PC-9 (cell line): ENCODE measurements around the gene LPCAT1.

ENCODE experiments used
- EZH2 ChIP-seq: fragments of 200-600 bp; sonication (generic); IDR thresholded peaks from 2 replicates; pipeline ENCODE4 v1.8.0; 2017; ENCODE audit warnings: antibody characterized with exemption, low read depth
- TF ChIP-seq, protein P1 (sequence below): fragments of 200-600 bp; sonication (generic); conservative IDR thresholded peaks from 2 replicates; pipeline ENCODE4 v1.6.1; 2017; ENCODE audit warnings: mixed run types, antibody characterized with exemption, mild to moderate bottlenecking, moderate library complexity

- TF ChIP-seq, protein P1, sequence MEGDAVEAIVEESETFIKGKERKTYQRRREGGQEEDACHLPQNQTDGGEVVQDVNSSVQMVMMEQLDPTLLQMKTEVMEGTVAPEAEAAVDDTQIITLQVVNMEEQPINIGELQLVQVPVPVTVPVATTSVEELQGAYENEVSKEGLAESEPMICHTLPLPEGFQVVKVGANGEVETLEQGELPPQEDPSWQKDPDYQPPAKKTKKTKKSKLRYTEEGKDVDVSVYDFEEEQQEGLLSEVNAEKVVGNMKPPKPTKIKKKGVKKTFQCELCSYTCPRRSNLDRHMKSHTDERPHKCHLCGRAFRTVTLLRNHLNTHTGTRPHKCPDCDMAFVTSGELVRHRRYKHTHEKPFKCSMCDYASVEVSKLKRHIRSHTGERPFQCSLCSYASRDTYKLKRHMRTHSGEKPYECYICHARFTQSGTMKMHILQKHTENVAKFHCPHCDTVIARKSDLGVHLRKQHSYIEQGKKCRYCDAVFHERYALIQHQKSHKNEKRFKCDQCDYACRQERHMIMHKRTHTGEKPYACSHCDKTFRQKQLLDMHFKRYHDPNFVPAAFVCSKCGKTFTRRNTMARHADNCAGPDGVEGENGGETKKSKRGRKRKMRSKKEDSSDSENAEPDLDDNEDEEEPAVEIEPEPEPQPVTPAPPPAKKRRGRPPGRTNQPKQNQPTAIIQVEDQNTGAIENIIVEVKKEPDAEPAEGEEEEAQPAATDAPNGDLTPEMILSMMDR: no peak
- TF ChIP-seq EZH2: no peak
These were observed 39.7 kb downstream of the LPCAT1 start for GRCh38 chr5:1483856-1484729.
